IMR-90 (cell line): ENCODE results near the gene EMD. TPM values are rescaled to one million over a fixed set of nuclear protein-coding genes. Genes with fewer than 3 reads are reported as not detected.

Experiments used
- ATAC-seq: fragments of 200-7000 bp; cut with Tn5 transposase; 2 replicates; pipeline ENCODE4 v1.9.1; 2020; ENCODE audit warnings: low read depth, mild to moderate bottlenecking, moderate library complexity
- BruUV-seq: library from RNA; stranded (reverse); fragments of 400-500 nt; replicated peaks from 2 replicates; lab custom pipeline; 2021; lab: Mats Ljungman, UMichigan
- CTCF ChIA-PET: fragments of 300-600 bp; formaldehyde crosslinking; extraction: SDS; loops from one replicate; lab custom pipeline; 2021; ENCODE audit warnings: antibody characterized with exemption; lab: Yijun Ruan, JAX
- POLR2A ChIA-PET: fragments of 300-600 bp; sonication (Branson Sonifier 250); formaldehyde crosslinking; loops from one replicate; lab custom pipeline; 2022; ENCODE audit warnings: antibody characterized with exemption; ENCODE audit not compliant: unreplicated experiment; lab: Charles Lee
- DNase-seq: peaks from one replicate; pipeline ENCODE4 v3.0.0; 2013
- H2AFZ ChIP-seq: replicated peaks from 2 replicates; pipeline ENCODE3; 2013; ENCODE audit warnings: low read length, mild to moderate bottlenecking; ENCODE audit not compliant: poor library complexity
- H2AK5ac ChIP-seq: 2 replicates; pipeline ENCODE4 v1.6.1; 2013; ENCODE audit warnings: low read depth, low read length, inconsistent platforms
- H2AK9ac ChIP-seq: replicated peaks from 2 replicates; pipeline ENCODE3; 2013; ENCODE audit warnings: mild to moderate bottlenecking, low read depth, low read length, moderate library complexity; ENCODE audit not compliant: poor library complexity
- H2BK120ac ChIP-seq: 2 replicates; pipeline ENCODE4 v1.6.1; 2013; ENCODE audit warnings: low read depth, low read length, inconsistent platforms
- H2BK15ac ChIP-seq: 3 replicates; pipeline ENCODE4 v1.6.1; 2013; ENCODE audit warnings: low read depth, low read length, inconsistent platforms
- H2BK20ac ChIP-seq: 2 replicates; pipeline ENCODE4 v1.6.1; 2013; ENCODE audit warnings: low read depth, mild to moderate bottlenecking, inconsistent platforms, low read length, moderate library complexity
- H2BK5ac ChIP-seq: 2 replicates; pipeline ENCODE4 v1.6.1; 2013; ENCODE audit warnings: mild to moderate bottlenecking, low read depth, low read length, inconsistent platforms; ENCODE audit not compliant: poor library complexity, severe bottlenecking
- H3K14ac ChIP-seq: replicated peaks from 2 replicates; pipeline ENCODE4 v1.6.1; 2013; ENCODE audit warnings: low read depth, low read length, inconsistent platforms
- H3K18ac ChIP-seq: 2 replicates; pipeline ENCODE4 v1.6.1; 2013; ENCODE audit warnings: low read depth, low read length, control low read depth
- H3K23ac ChIP-seq: 2 replicates; pipeline ENCODE4 v1.6.1; 2013; ENCODE audit warnings: low read depth, low read length, inconsistent platforms
- H3K27ac ChIP-seq: 2 replicates; pipeline ENCODE4 v1.5.1; 2013; ENCODE audit warnings: mild to moderate bottlenecking, control low read depth, low read length; ENCODE audit not compliant: insufficient read depth
- H3K27me3 ChIP-seq: 2 replicates; pipeline ENCODE4 v1.6.1; 2013; ENCODE audit warnings: low read length; ENCODE audit not compliant: control insufficient read depth, insufficient read depth
- H3K36me3 ChIP-seq: 2 replicates; pipeline ENCODE4 v1.6.1; 2013; ENCODE audit warnings: low read length, mixed read lengths; ENCODE audit not compliant: control insufficient read depth, insufficient read depth
- H3K4ac ChIP-seq: 2 replicates; pipeline ENCODE4 v1.6.1; 2013; ENCODE audit warnings: low read depth, low read length, inconsistent platforms
- H3K4me1 ChIP-seq: 2 replicates; pipeline ENCODE4 v1.6.1; 2013; ENCODE audit warnings: low read length, mixed read lengths; ENCODE audit not compliant: control insufficient read depth, insufficient read depth
- H3K4me2 ChIP-seq: 2 replicates; pipeline ENCODE4 v1.6.1; 2013; ENCODE audit warnings: low read depth, mild to moderate bottlenecking, control low read depth, low read length, moderate library complexity
- H3K4me3 ChIP-seq: 2 replicates; pipeline ENCODE4 v1.5.1; 2013; ENCODE audit warnings: low read depth, mild to moderate bottlenecking, control low read depth, low read length, moderate library complexity; ENCODE audit not compliant: insufficient read depth
- H3K56ac ChIP-seq: 2 replicates; pipeline ENCODE4 v1.6.1; 2013; ENCODE audit warnings: low read length, inconsistent platforms; ENCODE audit not compliant: insufficient read depth; ENCODE audit errors: extremely low read depth
- H3K79me1 ChIP-seq, 2 experiments: 2 replicates each; pipeline ENCODE4 v1.6.1; 2013; ENCODE audit warnings: low read length in 2 of 2, inconsistent platforms in 1 of 2, low read depth in 1 of 2
- H3K9ac ChIP-seq: 2 replicates; pipeline ENCODE4 v1.6.1; 2013; ENCODE audit warnings: low read depth, low read length, control low read depth
- H3K9me1 ChIP-seq: 2 replicates; pipeline ENCODE4 v1.6.1; 2013; ENCODE audit warnings: low read length, inconsistent platforms; ENCODE audit not compliant: insufficient read depth
- H3K9me3 ChIP-seq: 2 replicates; pipeline ENCODE4 v1.6.1; 2013; ENCODE audit warnings: low read length; ENCODE audit not compliant: control insufficient read depth, insufficient read depth
- H4K20me1 ChIP-seq: 2 replicates; pipeline ENCODE4 v1.6.1; 2013; ENCODE audit warnings: low read length, inconsistent platforms; ENCODE audit not compliant: insufficient read depth
- H4K5ac ChIP-seq: 2 replicates; pipeline ENCODE4 v1.6.1; 2013; ENCODE audit warnings: mild to moderate bottlenecking, low read depth, low read length, control low read depth
- H4K8ac ChIP-seq, 2 experiments: 2 replicates each; pipeline ENCODE4 v1.6.1; 2013; ENCODE audit warnings: low read depth in 2 of 2, low read length in 2 of 2, control low read depth in 1 of 2, inconsistent platforms in 1 of 2
- H4K91ac ChIP-seq: 2 replicates; pipeline ENCODE4 v1.6.1; 2013; ENCODE audit warnings: low read depth, low read length, inconsistent platforms; ENCODE audit not compliant: insufficient read depth
- BHLHE40 ChIP-seq: fragments of 150-350 bp; IDR thresholded peaks from 2 replicates; pipeline ENCODE4 v1.6.1; 2016; ENCODE audit warnings: mild to moderate bottlenecking, low read depth, low read length
- CEBPB ChIP-seq: IDR thresholded peaks from 2 replicates; pipeline ENCODE4 v1.6.1; 2012; ENCODE audit warnings: low read depth, low read length, improper control_type of control experiment
- CHD1 ChIP-seq: IDR thresholded peaks from 2 replicates; pipeline ENCODE4 v1.6.1; 2012; ENCODE audit warnings: low read depth, low read length, improper control_type of control experiment
- CTCF ChIP-seq: conservative IDR thresholded peaks from 2 replicates; pipeline ENCODE4 v1.5.1; 2012; ENCODE audit warnings: mild to moderate bottlenecking, low read depth, low read length, improper control_type of control experiment
- ELK1 ChIP-seq: fragments of 150-350 bp; IDR thresholded peaks from 2 replicates; pipeline ENCODE4 v1.6.1; 2016; ENCODE audit warnings: low read depth, mild to moderate bottlenecking, low read length, moderate library complexity, borderline replicate concordance
- FOS ChIP-seq: fragments of 150-350 bp; IDR thresholded peaks from 2 replicates; pipeline ENCODE4 v1.6.1; 2016; ENCODE audit warnings: low read depth, low read length
- MAFK ChIP-seq: IDR thresholded peaks from 2 replicates; pipeline ENCODE4 v1.6.1; 2012; ENCODE audit warnings: low read depth, low read length, improper control_type of control experiment
- MAZ ChIP-seq: IDR thresholded peaks from 2 replicates; pipeline ENCODE4 v1.6.1; 2012; ENCODE audit warnings: low read depth, mild to moderate bottlenecking, low read length, improper control_type of control experiment, moderate library complexity, borderline replicate concordance
- NFE2L2 ChIP-seq: fragments of 150-350 bp; IDR thresholded peaks from 2 replicates; pipeline ENCODE4 v1.6.1; 2016; ENCODE audit warnings: low read depth, mild to moderate bottlenecking, low read length
- POLR2A ChIP-seq: IDR thresholded peaks from 2 replicates; pipeline ENCODE4 v1.6.1; 2012; ENCODE audit warnings: mild to moderate bottlenecking, low read depth, low read length
- SMC3 ChIP-seq: fragments of 150-350 bp; IDR thresholded peaks from 2 replicates; pipeline ENCODE4 v1.6.1; 2016; ENCODE audit warnings: low read depth, mild to moderate bottlenecking, antibody characterized with exemption, low read length, moderate library complexity
- WGBS, 2 experiments: methylation state at CpG; one replicate each; pipeline versions ENCODE4 v1.1.5 to v1.1.7; 2013; ENCODE audit warnings: missing lambda C conversion rate in 2 of 2; ENCODE audit not compliant: insufficient read length in 1 of 2; ENCODE audit errors: extremely low coverage in 2 of 2; 5-methylcytosine and 5-hydroxymethylcytosine counted together
- dilution Hi-C: fragments of 300-500 bp; cut with HindIII; formaldehyde crosslinking; loops from one replicate; pipeline ENCODE4 v1.14.3; 2018; ENCODE audit warnings: low sequenced_read_pairs; ENCODE audit not compliant: unreplicated experiment
- in situ Hi-C: fragments of 300-500 bp; cut with MboI; formaldehyde crosslinking; loops from 3 replicates; pipeline ENCODE4 v1.14.3; 2019; ENCODE audit warnings: low sequenced_read_pairs, inconsistent platforms, mixed read lengths
- intact Hi-C: fragments of 100-400 bp; cut with micrococcal nuclease; formaldehyde crosslinking; loops from 2 replicates; pipeline ENCODE4 v1.10.0; 2022
- polyA plus RNA-seq, 3 experiments: library from polyadenylated mRNA; depleted of rRNA; stranded (reverse); fragments of >200 nt; gene quantifications; 2 replicates each; pipeline ENCODE4 v1.2.3, GENCODE V29; 2012; ENCODE audit warnings: low replicate concordance in 1 of 3
- total RNA-seq: library from RNA; depleted of rRNA; stranded (reverse); fragments of >200 nt; gene quantifications from 2 replicates; pipeline ENCODE4 v1.2.3, GENCODE V29; 2012

Gene EMD
- total and polyA plus RNA-seq, 2 of the 4 experiments (the other 2 are of a cell fraction) = 9.9 to 80.6 TPM

GRCh38 chrX:154420402-154420756, 41.3 kb downstream of the EMD start:
- Histone ChIP-seq H3K4me2 (no peak overlapping the region), H4K91ac (no peak overlapping the region), H3K4me1 (no peaks in the 10 kb centered on the region), H3K36me3 (peaks cover 8% of the 10 kb centered on the region), H2BK120ac (no peak overlapping the region), H3K23ac (no peak overlapping the region), H3K4ac (no peak overlapping the region), H3K56ac (no peak overlapping the region), H3K14ac (no peak overlapping the region), H4K5ac (no peak overlapping the region), H2AK5ac (no peak overlapping the region), H2BK20ac (no peak overlapping the region), H3K9me3 (no peaks in the 10 kb centered on the region), H4K8ac (no peak overlapping the region), H3K9ac (no peak overlapping the region), H3K18ac (no peak overlapping the region), H2AK9ac (no peak overlapping the region), H2BK15ac (no peak overlapping the region), H3K4me3 (no peak overlapping the region), H2AFZ (no peak overlapping the region), H3K79me1 (no peaks in the 10 kb centered on the region), H3K27me3 (no peaks in the 10 kb centered on the region), H4K20me1 (no peaks in the 10 kb centered on the region), H3K27ac (no peak overlapping the region), H2BK5ac (no peak overlapping the region), H3K9me1 (no peaks in the 10 kb centered on the region)
- BruUV-seq = no TSS peak
- WGBS, 2 experiments = 75% methylated on average over 1 of the region's 10 CpGs; no CpG with 5 or more reads in 1 of the 2 experiments
- dilution Hi-C loops (no loop called here), intact Hi-C loops (no loop called here), in situ Hi-C loops (no loop called here)
- no peak for DNase-seq
- CTCF ChIA-PET = no interaction called here
- ATAC-seq = no peak
- TF ChIP-seq MAZ (no peak), ELK1 (no peak), BHLHE40 (no peak), SMC3 (no peak), FOS (no peak), CHD1 (no peak), CEBPB (no peak), CTCF (no peak), NFE2L2 (no peak), MAFK (no peak), POLR2A (no peak)
- POLR2A ChIA-PET = no interaction called here
